H1 (cell line): ENCODE measurements around the gene NSFL1C. TPM values are rescaled to one million over a fixed set of nuclear protein-coding genes. Genes with fewer than 3 reads are reported as not detected.

Experiments
- ASH2L ChIP-seq: fragments of 200-600, 300-600 bp; sonication (generic); IDR thresholded peaks from one replicate; pipeline ENCODE4 v1.7.1; 2017; ENCODE audit warnings: low read length
- BACH1 ChIP-seq: IDR thresholded peaks from 2 replicates; pipeline ENCODE4 v1.6.1; 2012; ENCODE audit warnings: low read length, improper control_type of control experiment
- GTF2F1 ChIP-seq: IDR thresholded peaks from 2 replicates; pipeline ENCODE4 v1.6.1; 2012; ENCODE audit warnings: low read depth, low read length, improper control_type of control experiment, borderline replicate concordance
- JUND ChIP-seq: IDR thresholded peaks from 2 replicates; pipeline ENCODE4 v1.6.1; 2011; ENCODE audit warnings: mild to moderate bottlenecking, improper control_type of control experiment, low read length
- KDM4A ChIP-seq: IDR thresholded peaks from one replicate; pipeline ENCODE4 v1.7.1; 2012; ENCODE audit warnings: low read depth, mild to moderate bottlenecking, moderate library complexity, low read length, inconsistent platforms; ENCODE audit not compliant: severe bottlenecking
- POLR2AphosphoS5 ChIP-seq: IDR thresholded peaks from 2 replicates; pipeline ENCODE4 v1.6.1; 2011; ENCODE audit warnings: low read depth, low read length
- SRF ChIP-seq: IDR thresholded peaks from 2 replicates; pipeline ENCODE4 v1.6.1; 2011; ENCODE audit warnings: mild to moderate bottlenecking, low read depth, low read length, moderate library complexity
- polyA plus RNA-seq, 7 experiments: library from polyadenylated mRNA; depleted of rRNA in 3 of 7; stranded (reverse) in 5 of 7; unstranded in 2 of 7; fragments of >200 nt in 5 of 7; fragments of 200-250 nt in 2 of 7; gene quantifications; 1 replicate in 5 of 7; 2 replicates in 1 of 7; 4 replicates in 1 of 7; pipeline versions ENCODE4 v1.2.1 to v1.2.3, GENCODE V29; 2011 to 2013; ENCODE audit warnings: missing spikeins in 2 of 7, mixed read lengths in 2 of 7
- total RNA-seq: library from RNA; stranded (reverse); fragmentation: NEBNext Ultra II Directional; extraction: Animal tissue kit (Norgen Biotek cat#: 25700); gene quantifications from 2 replicates; pipeline ENCODE4 v1.2.1, GENCODE V29; 2021
- TF ChIP-seq, protein P1 (sequence below), 3 experiments: IDR thresholded peaks; 1 replicate in 2 of 3; 2 replicates in 1 of 3; pipeline versions ENCODE4 v1.5.1 to v1.6.1; 2011; ENCODE audit warnings: low read length in 3 of 3, mild to moderate bottlenecking in 3 of 3, inconsistent platforms in 2 of 3, low read depth in 1 of 3, moderate library complexity in 1 of 3; ENCODE audit not compliant: insufficient read depth in 1 of 3; ENCODE audit errors: control extremely low read depth in 1 of 3

Gene NSFL1C
- total and polyA plus RNA-seq, 2 of the 8 experiments (the other 6 are each of a cell fraction or from before 2014, with no cell fraction given) = 21.6 to 98.0 TPM

- TF ChIP-seq, protein P1, sequence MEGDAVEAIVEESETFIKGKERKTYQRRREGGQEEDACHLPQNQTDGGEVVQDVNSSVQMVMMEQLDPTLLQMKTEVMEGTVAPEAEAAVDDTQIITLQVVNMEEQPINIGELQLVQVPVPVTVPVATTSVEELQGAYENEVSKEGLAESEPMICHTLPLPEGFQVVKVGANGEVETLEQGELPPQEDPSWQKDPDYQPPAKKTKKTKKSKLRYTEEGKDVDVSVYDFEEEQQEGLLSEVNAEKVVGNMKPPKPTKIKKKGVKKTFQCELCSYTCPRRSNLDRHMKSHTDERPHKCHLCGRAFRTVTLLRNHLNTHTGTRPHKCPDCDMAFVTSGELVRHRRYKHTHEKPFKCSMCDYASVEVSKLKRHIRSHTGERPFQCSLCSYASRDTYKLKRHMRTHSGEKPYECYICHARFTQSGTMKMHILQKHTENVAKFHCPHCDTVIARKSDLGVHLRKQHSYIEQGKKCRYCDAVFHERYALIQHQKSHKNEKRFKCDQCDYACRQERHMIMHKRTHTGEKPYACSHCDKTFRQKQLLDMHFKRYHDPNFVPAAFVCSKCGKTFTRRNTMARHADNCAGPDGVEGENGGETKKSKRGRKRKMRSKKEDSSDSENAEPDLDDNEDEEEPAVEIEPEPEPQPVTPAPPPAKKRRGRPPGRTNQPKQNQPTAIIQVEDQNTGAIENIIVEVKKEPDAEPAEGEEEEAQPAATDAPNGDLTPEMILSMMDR (IDR thresholded peaks at IDR 0.05; ENCODE audit: control extremely low read depth in 1 of 3, insufficient read depth in 1 of 3, low read depth in 1 of 3, low read length in 3 of 3) = peak in 2 of 3 experiments; percentile 32 to 40; a peak in 2 of 4 replicates
- TF ChIP-seq KDM4A = no peak
- TF ChIP-seq POLR2AphosphoS5 = no peak
- no peak for TF ChIP-seq GTF2F1
- no peak for TF ChIP-seq ASH2L
- no peak for TF ChIP-seq SRF
- no peak for TF ChIP-seq BACH1
- no peak for TF ChIP-seq JUND
Observed at GRCh38 chr20:1474817-1475603, 8.4 kb upstream of the NSFL1C start (continued).
